Measurements from ENCODE around the gene GCH1. TPM values are rescaled to one million over a fixed set of nuclear protein-coding genes. Genes with fewer than 3 reads are reported as not detected.

Gene GCH1
- total RNA-seq, 1 donor from 2014 or later, result 3.6 TPM

- H3K9ac ChIP-seq (ENCODE audit: low read length), result no peak overlapping the region
- no peak overlapping the region for H2AFZ ChIP-seq (ENCODE audit: low read depth, low read length)
- no peak overlapping the region for H3K4me3 ChIP-seq (ENCODE audit: insufficient read depth, low read depth, low read length)
- no peaks in the 10 kb centered on the region for H3K36me3 ChIP-seq (ENCODE audit: insufficient read depth, low read length)
- DNase-seq (ENCODE audit: low read depth) (no peak), FAIRE-seq (no peak)
- peaks cover 15% of the 10 kb centered on the region for H3K9me3 Mint-ChIP-seq (ENCODE audit: unreplicated experiment)
- H3K4me2 ChIP-seq (ENCODE audit: low read length), result no peak overlapping the region
- H3K27me3 Mint-ChIP-seq (ENCODE audit: low read depth, unreplicated experiment), result peaks cover 3% of the 10 kb centered on the region
- no peak overlapping the region for H3K27ac Mint-ChIP-seq (ENCODE audit: unreplicated experiment)
- H3K4me3 Mint-ChIP-seq (ENCODE audit: unreplicated experiment), result no peak overlapping the region
- H3K9me3 ChIP-seq (ENCODE audit: insufficient read depth, low read depth, low read length), result peaks cover 10% of the 10 kb centered on the region
- no peaks in the 10 kb centered on the region for H3K79me2 ChIP-seq (ENCODE audit: insufficient read depth, low read length)
- TF ChIP-seq EZH2 (IDR thresholded peaks at IDR 0.05; ENCODE audit: insufficient read depth, low read length) (no peak), CTCF (IDR thresholded peaks at IDR 0.05; ENCODE audit: insufficient read depth, low read depth, low read length) (no peak)
- no peaks in the 10 kb centered on the region for H3K27me3 ChIP-seq (ENCODE audit: insufficient read depth, low read length)
- H3K27ac ChIP-seq (ENCODE audit: low read depth, low read length), result no peak overlapping the region
- peaks cover 7% of the 10 kb centered on the region for H3K4me1 ChIP-seq (ENCODE audit: insufficient read depth, low read length)
- peaks cover 11% of the 10 kb centered on the region for H3K36me3 Mint-ChIP-seq (ENCODE audit: low read depth, unreplicated experiment)
- H3K4me1 Mint-ChIP-seq (ENCODE audit: low read depth, unreplicated experiment), result peaks cover 8% of the 10 kb centered on the region
- no peaks in the 10 kb centered on the region for H4K20me1 ChIP-seq (ENCODE audit: insufficient read depth, low read length)
Observed at GRCh38 chr14:54797986-54798385, 104.6 kb downstream of the GCH1 start.

- H3K9me3 Mint-ChIP-seq (ENCODE audit: unreplicated experiment), result peaks cover 15% of the 10 kb centered on the region
Observed at GRCh38 chr14:54797556-54797955, 105.1 kb downstream of the GCH1 start.

More at GRCh38 chr14:54797556-54797955, 105.1 kb downstream of the GCH1 start:
- no peak overlapping the region for H3K9ac ChIP-seq (ENCODE audit: low read length)
- H3K4me2 ChIP-seq (ENCODE audit: low read length), result no peak overlapping the region
- H3K9me3 ChIP-seq (ENCODE audit: insufficient read depth, low read depth, low read length), result peaks cover 10% of the 10 kb centered on the region
- Mint-ChIP-seq H3K4me1 (ENCODE audit: low read depth, unreplicated experiment) (peaks cover 8% of the 10 kb centered on the region), H3K36me3 (ENCODE audit: low read depth, unreplicated experiment) (peaks cover 11% of the 10 kb centered on the region), H3K27me3 (ENCODE audit: low read depth, unreplicated experiment) (no peaks in the 10 kb centered on the region), H3K27ac (ENCODE audit: unreplicated experiment) (no peak overlapping the region), H3K4me3 (ENCODE audit: unreplicated experiment) (no peak overlapping the region)
- no peaks in the 10 kb centered on the region for H3K27me3 ChIP-seq (ENCODE audit: insufficient read depth, low read length)
- H3K27ac ChIP-seq (ENCODE audit: low read depth, low read length), result no peak overlapping the region
- H3K4me1 ChIP-seq (ENCODE audit: insufficient read depth, low read length), result peaks cover 7% of the 10 kb centered on the region
- no peaks in the 10 kb centered on the region for H4K20me1 ChIP-seq (ENCODE audit: insufficient read depth, low read length)
- no peaks in the 10 kb centered on the region for H3K36me3 ChIP-seq (ENCODE audit: insufficient read depth, low read length)
- no peak overlapping the region for H3K4me3 ChIP-seq (ENCODE audit: insufficient read depth, low read depth, low read length)
- DNase-seq (ENCODE audit: low read depth) (no peak), FAIRE-seq (no peak)
- TF ChIP-seq CTCF (IDR thresholded peaks at IDR 0.05; ENCODE audit: insufficient read depth, low read depth, low read length) (no peak), EZH2 (IDR thresholded peaks at IDR 0.05; ENCODE audit: insufficient read depth, low read length) (no peak)
- no peak overlapping the region for H2AFZ ChIP-seq (ENCODE audit: low read depth, low read length)
- no peaks in the 10 kb centered on the region for H3K79me2 ChIP-seq (ENCODE audit: insufficient read depth, low read length)
